ENCODE data around the gene BYSL.

DNA sequence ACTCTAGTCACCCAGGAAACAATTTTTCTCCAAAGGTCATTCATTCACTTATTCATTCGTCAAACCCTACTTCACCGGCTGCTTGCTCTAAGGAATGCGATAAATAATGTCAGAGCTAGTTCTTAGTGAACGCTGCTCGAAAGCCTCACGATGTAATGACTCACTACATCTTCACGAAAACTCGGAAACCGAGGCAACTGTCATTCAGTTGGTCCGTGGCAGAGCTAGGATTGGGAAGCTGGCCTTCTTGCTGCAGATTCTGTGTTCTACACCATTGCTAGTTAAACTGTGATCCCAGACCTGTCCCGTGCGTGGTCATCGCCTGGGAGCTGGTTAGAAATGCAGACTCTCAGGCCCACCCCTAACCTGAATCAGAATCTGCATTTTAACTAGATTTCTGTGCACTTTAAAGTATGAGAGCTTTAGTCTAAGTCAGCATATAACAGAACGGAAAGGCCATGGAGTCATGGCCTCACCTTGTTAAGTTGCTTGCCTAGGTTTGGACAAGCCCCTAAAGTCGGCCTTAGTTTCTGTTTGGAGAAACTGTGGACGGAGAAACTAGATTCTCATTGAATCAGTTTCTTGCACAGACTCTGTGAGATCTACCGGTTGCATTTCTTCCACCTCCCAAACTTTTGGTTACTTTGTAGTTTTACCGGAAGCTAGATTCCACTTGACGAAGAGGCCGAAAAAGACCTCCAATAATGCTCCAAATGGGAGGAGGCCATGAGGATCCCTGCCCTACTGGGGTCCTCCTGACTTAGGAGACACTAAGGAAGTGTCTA is 21.0 kb downstream of the BYSL start:
- TF ChIP-seq CEBPB (IDR thresholded peaks at IDR 0.05) (no peak), MYC (IDR thresholded peaks at IDR 0.05; ENCODE audit: borderline replicate concordance, low read length) (no peak), ESRRA (IDR thresholded peaks at IDR 0.05; ENCODE audit: borderline replicate concordance, low read length) (no peak), POLR2A (IDR thresholded peaks at IDR 0.05; ENCODE audit: low read length) (no peak), RAD21 (conservative IDR thresholded peaks at IDR 0.05 in 1 of 2, IDR thresholded peaks at IDR 0.05 in 1 of 2) (no peak)
